ENCODE results near the gene CLSTN2.

- TF ChIP-seq JUNB (CRISPR knock-in tag; IDR thresholded peaks at IDR 0.05; ENCODE audit: borderline replicate concordance), result no peak
- no peak for TF ChIP-seq HDAC2 (CRISPR knock-in tag; IDR thresholded peaks at IDR 0.05)
- TF ChIP-seq HNRNPUL1 (IDR thresholded peaks at IDR 0.05; ENCODE audit: low read depth, low read length), result no peak
- TF ChIP-seq, protein P1, sequence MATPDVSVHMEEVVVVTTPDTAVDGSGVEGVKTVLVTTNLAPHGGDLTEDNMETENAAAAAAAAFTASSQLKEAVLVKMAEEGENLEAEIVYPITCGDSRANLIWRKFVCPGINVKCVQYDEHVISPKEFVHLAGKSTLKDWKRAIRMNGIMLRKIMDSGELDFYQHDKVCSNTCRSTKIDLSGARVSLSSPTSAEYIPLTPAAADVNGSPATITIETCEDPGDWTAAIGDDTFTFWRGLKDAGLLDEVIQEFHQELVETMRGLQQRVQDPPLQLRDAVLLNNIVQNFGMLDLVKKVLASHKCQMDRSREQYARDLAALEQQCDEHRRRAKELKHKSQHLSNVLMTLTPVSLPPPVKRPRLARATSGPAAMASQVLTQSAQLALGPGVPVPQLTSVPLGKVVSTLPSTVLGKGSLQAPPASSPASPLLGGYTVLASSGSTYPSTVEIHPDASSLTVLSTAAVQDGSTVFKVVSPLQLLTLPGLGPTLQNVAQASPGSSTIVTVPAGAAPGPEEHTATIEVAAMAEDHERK (CRISPR knock-in tag; IDR thresholded peaks at IDR 0.05; ENCODE audit: low read depth), result no peak
- TF ChIP-seq POLR2AphosphoS5 (IDR thresholded peaks at IDR 0.05; ENCODE audit: low read depth, low read length), result no peak
- no peak for TF ChIP-seq ZNF674 (CRISPR knock-in tag; IDR thresholded peaks at IDR 0.05; ENCODE audit: low read depth)
- no peak for TF ChIP-seq POLR2A (IDR thresholded peaks at IDR 0.05; ENCODE audit: insufficient read depth in 1 of 2, low read depth in 2 of 2, low read length in 2 of 2)
- TF ChIP-seq, protein P2, sequence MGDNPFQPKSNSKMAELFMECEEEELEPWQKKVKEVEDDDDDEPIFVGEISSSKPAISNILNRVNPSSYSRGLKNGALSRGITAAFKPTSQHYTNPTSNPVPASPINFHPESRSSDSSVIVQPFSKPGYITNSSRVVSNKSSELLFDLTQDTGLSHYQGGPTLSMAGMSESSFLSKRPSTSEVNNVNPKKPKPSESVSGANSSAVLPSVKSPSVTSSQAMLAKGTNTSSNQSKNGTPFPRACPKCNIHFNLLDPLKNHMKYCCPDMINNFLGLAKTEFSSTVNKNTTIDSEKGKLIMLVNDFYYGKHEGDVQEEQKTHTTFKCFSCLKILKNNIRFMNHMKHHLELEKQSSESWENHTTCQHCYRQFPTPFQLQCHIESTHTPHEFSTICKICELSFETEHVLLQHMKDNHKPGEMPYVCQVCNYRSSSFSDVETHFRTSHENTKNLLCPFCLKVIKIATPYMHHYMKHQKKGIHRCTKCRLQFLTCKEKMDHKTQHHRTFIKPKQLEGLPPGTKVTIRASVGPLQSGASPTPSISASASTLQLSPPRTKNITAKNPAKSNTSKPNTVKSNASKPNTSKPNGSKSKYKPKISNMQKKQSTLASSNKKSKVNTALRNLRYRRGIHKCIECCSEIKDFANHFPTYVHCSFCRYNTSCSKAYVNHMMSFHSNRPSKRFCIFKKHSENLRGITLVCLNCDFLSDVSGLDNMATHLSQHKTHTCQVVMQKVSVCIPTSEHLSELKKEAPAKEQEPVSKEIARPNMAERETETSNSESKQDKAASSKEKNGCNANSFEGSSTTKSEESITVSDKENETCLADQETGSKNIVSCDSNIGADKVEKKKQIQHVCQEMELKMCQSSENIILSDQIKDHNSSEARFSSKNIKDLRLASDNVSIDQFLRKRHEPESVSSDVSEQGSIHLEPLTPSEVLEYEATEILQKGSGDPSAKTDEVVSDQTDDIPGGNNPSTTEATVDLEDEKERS (CRISPR knock-in tag; IDR thresholded peaks at IDR 0.05), result no peak
- TF ChIP-seq, protein P3, sequence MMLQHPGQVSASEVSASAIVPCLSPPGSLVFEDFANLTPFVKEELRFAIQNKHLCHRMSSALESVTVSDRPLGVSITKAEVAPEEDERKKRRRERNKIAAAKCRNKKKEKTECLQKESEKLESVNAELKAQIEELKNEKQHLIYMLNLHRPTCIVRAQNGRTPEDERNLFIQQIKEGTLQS (CRISPR knock-in tag; IDR thresholded peaks at IDR 0.05), result no peak
- no peak for TF ChIP-seq KDM5B (CRISPR knock-in tag; IDR thresholded peaks at IDR 0.05; ENCODE audit: borderline replicate concordance)
- TF ChIP-seq SMC3 (IDR thresholded peaks at IDR 0.05; ENCODE audit: low read length), result no peak
Observed at GRCh38 chr3:140250945-140251344, 316.0 kb downstream of the CLSTN2 start.
